D721Med (cell line): Measurements from ENCODE around the gene TEX22.
A peak's percentile ranks its signal among the peaks of the same experiment; 100 is the strongest.

Experiments
- DNase-seq: peaks from one replicate; pipeline ENCODE4 v3.0.0; 2011; ENCODE audit warnings: low spot score; ENCODE audit not compliant: insufficient read length
- FAIRE-seq: peaks from 2 replicates; lab custom pipeline; 2011; peaks lifted over from hg19 to GRCh38; lab: Jason Lieb, UNC
- CTCF ChIP-seq: IDR thresholded peaks from 2 replicates; pipeline ENCODE4 v1.5.1; 2012; ENCODE audit warnings: mild to moderate bottlenecking, control low read depth; ENCODE audit not compliant: insufficient read depth; ENCODE audit errors: missing control alignments

TEX22 gene

GRCh38 chr14:105419195-105420091 is 21.1 kb downstream of the TEX22 start, which contains the start of gene MTA1:
Gene MTA1 (plus strand): TSS chr14:105419827. CDS start chr14:105420036, 209 bp downstream.
- FAIRE-seq (no peak), DNase-seq (peak; percentile 74)
- no peak for TF ChIP-seq CTCF

GRCh38 chr14:105420101-105420973 is 22.0 kb downstream of the TEX22 start:
- TF ChIP-seq CTCF = no peak
- FAIRE-seq (no peak), DNase-seq (no peak)

GRCh38 chr14:105420974-105421674 is 22.8 kb downstream of the TEX22 start:
- FAIRE-seq (no peak), DNase-seq (no peak)
- TF ChIP-seq CTCF = no peak

DNA sequence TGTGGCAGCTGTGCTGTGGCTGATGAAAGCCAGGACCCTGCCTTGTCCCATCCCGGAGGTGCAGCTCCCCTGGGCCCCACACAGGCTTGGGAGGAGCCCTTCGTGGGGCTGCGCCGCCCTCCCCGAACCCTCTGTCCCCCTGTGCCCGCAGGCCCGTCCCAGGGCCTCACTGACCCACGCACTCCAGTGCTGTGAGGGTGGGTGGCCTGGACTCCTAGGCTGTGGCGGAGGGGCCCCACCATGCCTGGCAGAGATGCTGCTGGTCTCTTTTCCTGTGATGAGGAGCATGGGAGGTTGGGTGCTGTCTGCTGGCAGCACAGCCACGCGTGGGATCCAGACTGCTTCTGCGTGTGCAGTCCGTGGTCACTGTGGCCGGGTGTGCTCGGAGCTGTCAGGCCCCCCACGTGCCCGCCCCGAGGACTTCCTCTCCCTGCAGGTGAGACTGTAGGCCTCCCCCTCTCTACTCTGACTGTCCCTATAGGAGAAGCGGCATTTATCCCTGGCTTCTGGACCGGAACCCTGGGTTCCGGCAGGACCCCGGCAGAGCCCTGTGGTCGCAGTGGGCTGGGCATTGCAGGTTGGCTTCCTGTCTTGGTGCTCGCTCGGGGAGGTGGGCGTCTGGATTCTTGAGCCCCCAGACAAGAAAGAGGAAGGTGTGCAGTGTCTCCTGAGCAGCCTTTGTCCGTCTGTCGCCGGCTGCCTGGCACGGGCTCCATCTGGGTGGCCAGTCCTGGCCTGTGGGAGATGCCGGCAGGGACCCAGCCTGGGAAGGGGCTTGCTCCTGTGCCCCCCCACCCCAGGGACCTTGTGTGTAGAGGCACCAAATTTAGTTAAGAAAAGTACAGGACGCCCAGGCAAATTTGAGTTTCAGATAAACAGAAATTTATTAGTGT is 23.6 kb downstream of the TEX22 start:
- no peak for FAIRE-seq
- TF ChIP-seq CTCF = no peak
- no peak for DNase-seq

GRCh38 chr14:105422695-105423487 is 24.6 kb downstream of the TEX22 start:
- DNase-seq (no peak), FAIRE-seq (no peak)
- no peak for TF ChIP-seq CTCF
